Keratinocyte (primary cell): ENCODE data around the gene CDKN1C. TPM values are rescaled to one million over a fixed set of nuclear protein-coding genes. Genes with fewer than 3 reads are reported as not detected.

Source experiments
- DNase-seq: peaks from one replicate; pipeline ENCODE4 v3.0.0-alpha.2; 2011; ENCODE audit warnings: low read depth, missing footprints, low spot score
- FAIRE-seq: peaks from 2 replicates; lab custom pipeline; 2011; peaks lifted over from hg19 to GRCh38; lab: Jason Lieb, UNC
- H2AFZ ChIP-seq: 2 replicates; pipeline ENCODE4 v1.6.0; 2012; ENCODE audit warnings: low read length, control low read depth, inconsistent platforms; ENCODE audit not compliant: control insufficient read depth
- H3K27ac ChIP-seq: 2 replicates; pipeline ENCODE4 v1.5.1; 2011; ENCODE audit warnings: low read length; ENCODE audit not compliant: control insufficient read depth, insufficient read depth
- H3K27me3 ChIP-seq: 3 replicates; pipeline ENCODE4 v1.6.0; 2011; ENCODE audit warnings: low read length; ENCODE audit not compliant: control insufficient read depth, insufficient read depth; ENCODE audit errors: extremely low read depth
- H3K36me3 ChIP-seq, 2 experiments: 2 replicates in 1 of 2; 3 replicates in 1 of 2; pipeline ENCODE4 v1.5.1; 2011; ENCODE audit warnings: low read length in 2 of 2, mild to moderate bottlenecking in 1 of 2; ENCODE audit not compliant: control insufficient read depth in 2 of 2, insufficient read depth in 2 of 2; ENCODE audit errors: extremely low read depth in 1 of 2
- H3K4me1 ChIP-seq: 3 replicates; pipeline ENCODE4 v1.5.1; 2011; ENCODE audit warnings: low read length; ENCODE audit not compliant: control insufficient read depth, insufficient read depth; ENCODE audit errors: extremely low read depth
- H3K4me2 ChIP-seq: 3 replicates; pipeline ENCODE4 v1.6.0; 2011; ENCODE audit warnings: low read depth, low read length; ENCODE audit not compliant: control insufficient read depth, insufficient read depth; ENCODE audit errors: extremely low read depth
- H3K4me3 ChIP-seq, 3 experiments: fragments of 200-600 bp in 1 of 3; sonication (generic) in 1 of 3; 2 replicates in 2 of 3; 3 replicates in 1 of 3; pipeline ENCODE4 v1.5.1; 2011 to 2016; ENCODE audit warnings: low read length in 3 of 3, mild to moderate bottlenecking in 3 of 3, control low read depth in 2 of 3, inconsistent platforms in 1 of 3, low read depth in 1 of 3, mixed read lengths in 1 of 3, mixed run types in 1 of 3, moderate library complexity in 1 of 3; ENCODE audit not compliant: control insufficient read depth in 2 of 3, insufficient read depth in 2 of 3; ENCODE audit errors: extremely low read depth in 1 of 3
- H3K79me2 ChIP-seq: 2 replicates; pipeline ENCODE4 v1.6.0; 2012; ENCODE audit warnings: low read length; ENCODE audit not compliant: control insufficient read depth, insufficient read depth
- H3K9ac ChIP-seq: 3 replicates; pipeline ENCODE4 v1.6.0; 2011; ENCODE audit warnings: low read length; ENCODE audit not compliant: control insufficient read depth, insufficient read depth; ENCODE audit errors: extremely low read depth
- H3K9me1 ChIP-seq: 3 replicates; pipeline ENCODE4 v1.6.0; 2011; ENCODE audit warnings: low read length; ENCODE audit not compliant: control insufficient read depth, insufficient read depth; ENCODE audit errors: extremely low read depth
- H3K9me3 ChIP-seq: 2 replicates; pipeline ENCODE4 v1.5.1; 2012; ENCODE audit warnings: low read depth, low read length; ENCODE audit not compliant: control insufficient read depth
- H4K20me1 ChIP-seq: 3 replicates; pipeline ENCODE4 v1.6.0; 2011; ENCODE audit warnings: low read length; ENCODE audit not compliant: control insufficient read depth, insufficient read depth; ENCODE audit errors: extremely low read depth
- CTCF ChIP-seq, 3 experiments: IDR thresholded peaks in 1 of 3; conservative IDR thresholded peaks in 1 of 3; optimal IDR thresholded peaks in 1 of 3; 2 replicates in 2 of 3; 3 replicates in 1 of 3; pipeline versions ENCODE3 to v1.5.1; 2011; ENCODE audit warnings: low read length in 3 of 3, mild to moderate bottlenecking in 3 of 3, moderate library complexity in 2 of 3, control low read depth in 1 of 3, inconsistent platforms in 1 of 3; ENCODE audit not compliant: insufficient read depth in 2 of 3; ENCODE audit errors: extremely low read depth in 1 of 3
- EZH2 ChIP-seq: IDR thresholded peaks from one replicate; pipeline ENCODE4 v1.6.1; 2012; ENCODE audit warnings: inconsistent platforms, mild to moderate bottlenecking, low read length, moderate library complexity
- dilution Hi-C: fragments of 300-500 bp; cut with MboI; formaldehyde crosslinking; loops from one replicate; pipeline ENCODE4 v1.7.0; 2020; ENCODE audit warnings: low sequenced_read_pairs; ENCODE audit not compliant: extremely low pct_ligation_motif_present
- polyA plus RNA-seq, 5 experiments: library from polyadenylated mRNA; depleted of rRNA in 3 of 5; stranded (reverse) in 3 of 5; stranded (forward) in 1 of 5; unstranded in 1 of 5; fragments of >200 nt; gene quantifications; 1 replicate in 1 of 5; 2 replicates in 3 of 5; 3 replicates in 1 of 5; pipeline versions ENCODE4 v1.2.1 to v1.2.3, GENCODE V29; 2011 to 2012; ENCODE audit warnings: missing spikeins in 2 of 5, low read depth in 1 of 5, low replicate concordance in 1 of 5

Gene CDKN1C
- polyA plus RNA-seq, 1 donor (not counting 4 experiments of a cell fraction or from before 2014, with no cell fraction given), result 0.37 TPM

- Histone ChIP-seq H3K4me2 (no peak overlapping the region), H4K20me1 (no peaks in the 10 kb centered on the region), H3K4me1 (no peaks in the 10 kb centered on the region), H3K9me3 (no peaks in the 10 kb centered on the region), H3K36me3 (peaks cover 0 to under 1% of the 10 kb centered on the region in 2 experiments), H3K27ac (no peak overlapping the region), H3K27me3 (no peaks in the 10 kb centered on the region), H3K9ac (no peak overlapping the region), H3K9me1 (no peaks in the 10 kb centered on the region), H2AFZ (no peak overlapping the region), H3K4me3 (no peak overlapping the region), H3K79me2 (peaks cover 4% of the 10 kb centered on the region)
- DNase-seq, result no peak
- dilution Hi-C loops, result no loop called here
- TF ChIP-seq CTCF (optimal IDR thresholded peaks at IDR 0.05 in 1 of 3, IDR thresholded peaks at IDR 0.05 in 1 of 3, conservative IDR thresholded peaks at IDR 0.05 in 1 of 3; ENCODE audit: extremely low read depth in 1 of 3, insufficient read depth in 2 of 3, low read length in 3 of 3) (no peak), EZH2 (no peak)
- FAIRE-seq, result no peak
Measured at GRCh38 chr11:2921742-2922493, 36.3 kb upstream of the CDKN1C start.

- DNase-seq (no peak), FAIRE-seq (no peak)
- H3K4me2 ChIP-seq, result no peak overlapping the region
- H4K20me1 ChIP-seq, result no peaks in the 10 kb centered on the region
- H3K9ac ChIP-seq, result no peak overlapping the region
- no peaks in the 10 kb centered on the region for H3K9me1 ChIP-seq
- no peak overlapping the region for H3K4me3 ChIP-seq
- H3K36me3 ChIP-seq, result no peaks in the 10 kb centered on the region
- no peaks in the 10 kb centered on the region for H3K27me3 ChIP-seq
- H3K4me1 ChIP-seq, result no peaks in the 10 kb centered on the region
- TF ChIP-seq EZH2, result no peak
- TF ChIP-seq CTCF (optimal IDR thresholded peaks at IDR 0.05 in 1 of 3, IDR thresholded peaks at IDR 0.05 in 1 of 3, conservative IDR thresholded peaks at IDR 0.05 in 1 of 3; ENCODE audit: extremely low read depth in 1 of 3, insufficient read depth in 2 of 3, low read length in 3 of 3), result no peak
- H2AFZ ChIP-seq, result no peak overlapping the region
- no peaks in the 10 kb centered on the region for H3K9me3 ChIP-seq
- H3K27ac ChIP-seq, result no peak overlapping the region
- no peaks in the 10 kb centered on the region for H3K79me2 ChIP-seq
- dilution Hi-C loops, result no loop called here
Measured at GRCh38 chr11:2921261-2921660, 35.7 kb upstream of the CDKN1C start.
